A673 (cell line): ENCODE data around the gene CST4. TPM values are rescaled to one million over a fixed set of nuclear protein-coding genes. Genes with fewer than 3 reads are reported as not detected.

Experiments
- BruUV-seq: library from RNA; stranded (reverse); fragments of 400-500 nt; replicated peaks from 2 replicates; lab custom pipeline; 2021; lab: Mats Ljungman, UMichigan
- CTCF ChIA-PET: fragments of 300-600 bp; sonication (Branson Sonifier 250); formaldehyde crosslinking; loops from one replicate; lab custom pipeline; 2022; ENCODE audit warnings: antibody characterized with exemption; lab: Charles Lee
- POLR2A ChIA-PET: fragments of 300-600 bp; sonication (Branson Sonifier 250); formaldehyde crosslinking; loops from one replicate; lab custom pipeline; 2022; ENCODE audit warnings: antibody characterized with exemption; ENCODE audit not compliant: low non-redundant PET; lab: Charles Lee
- DNase-seq: peaks from one replicate; pipeline ENCODE4 v3.0.0-alpha.2; 2015; ENCODE audit warnings: low spot score
- H3K27ac ChIP-seq: fragments of 200-600 bp; sonication (generic); 2 replicates; pipeline ENCODE4 v1.5.1; 2016; ENCODE audit warnings: mixed run types, low read depth, mild to moderate bottlenecking, mixed read lengths, antibody characterized with exemption, low read length; ENCODE audit not compliant: poor library complexity, severe bottlenecking
- H3K27me3 ChIP-seq: fragments of 200-600 bp; sonication (generic); replicated peaks from 2 replicates; pipeline ENCODE4 v1.6.1; 2017; ENCODE audit warnings: mixed run types, low read depth, mild to moderate bottlenecking, mixed read lengths, antibody characterized with exemption, low read length; ENCODE audit not compliant: insufficient read depth, poor library complexity
- H3K36me3 ChIP-seq: fragments of 200-600 bp; sonication (generic); 2 replicates; pipeline ENCODE4 v1.6.1; 2016; ENCODE audit warnings: mixed run types, mild to moderate bottlenecking, mixed read lengths, antibody characterized with exemption, low read length; ENCODE audit not compliant: insufficient read depth, poor library complexity, severe bottlenecking
- H3K4me1 ChIP-seq: fragments of 200-600 bp; sonication (generic); 2 replicates; pipeline ENCODE4 v1.6.1; 2017; ENCODE audit warnings: mixed run types, mild to moderate bottlenecking, mixed read lengths, antibody characterized with exemption, low read length; ENCODE audit not compliant: insufficient read depth, poor library complexity, severe bottlenecking
- H3K4me3 ChIP-seq: fragments of 200-600 bp; sonication (generic); 2 replicates; pipeline ENCODE4 v1.5.1; 2016; ENCODE audit warnings: low read depth, mixed run types, mild to moderate bottlenecking, mixed read lengths, low read length; ENCODE audit not compliant: poor library complexity, severe bottlenecking
- H3K9me3 ChIP-seq: fragments of 200-600 bp; sonication (generic); 2 replicates; pipeline ENCODE4 v1.6.1; 2016; ENCODE audit warnings: mixed run types, low read depth, mild to moderate bottlenecking, mixed read lengths, antibody characterized with exemption, low read length; ENCODE audit not compliant: poor library complexity, severe bottlenecking
- EZH2 ChIP-seq: fragments of 200-600 bp; sonication (generic); IDR thresholded peaks from 2 replicates; pipeline ENCODE4 v1.6.1; 2017; ENCODE audit warnings: borderline replicate concordance, low read depth, mild to moderate bottlenecking, mixed read lengths, antibody characterized with exemption, low read length; ENCODE audit not compliant: poor library complexity, severe bottlenecking
- intact Hi-C: fragments of 100-400 bp; cut with micrococcal nuclease; formaldehyde crosslinking; loops from one replicate; pipeline ENCODE4 v1.10.0; 2022; ENCODE audit not compliant: unreplicated experiment
- total RNA-seq: library from RNA; stranded (reverse); gene quantifications from 2 replicates; pipeline ENCODE4 v1.2.3, GENCODE V29; 2021
- TF ChIP-seq, protein P1 (sequence below): fragments of 300-800, 200-600 bp; sonication (generic); conservative IDR thresholded peaks from 2 replicates; pipeline ENCODE4 v1.5.1; 2017; ENCODE audit warnings: low read depth, mild to moderate bottlenecking, antibody characterized with exemption, low read length, moderate library complexity, mixed read lengths

The CST4 gene
- total RNA-seq, 1 experiment from 2014 or later = not detected

DNA sequence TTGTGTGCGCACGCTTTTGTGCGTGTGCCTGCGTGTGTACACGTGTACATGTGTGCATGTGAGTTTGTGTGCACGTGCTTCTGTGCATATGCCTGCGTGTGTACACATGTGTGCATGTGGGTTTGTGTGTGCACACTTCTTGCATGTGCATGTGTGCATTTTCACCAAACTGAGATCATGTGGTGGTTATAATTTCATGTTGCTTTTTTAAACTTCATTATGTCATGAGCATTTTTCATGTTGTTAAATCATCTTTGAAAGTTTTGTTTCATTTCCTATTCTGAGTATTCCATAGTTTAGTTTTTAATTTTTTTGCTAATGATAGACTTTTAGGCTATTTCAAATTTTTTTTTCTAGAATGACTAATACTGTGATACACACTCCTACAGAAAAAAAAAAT, 44.7 kb downstream of the CST4 start:
- CTCF ChIA-PET = no interaction called here
- BruUV-seq = no TSS peak
- no peak overlapping the region for H3K27ac ChIP-seq
- no peaks in the 10 kb centered on the region for H3K4me1 ChIP-seq
- POLR2A ChIA-PET = no interaction called here
- intact Hi-C loops = no loop called here
- TF ChIP-seq EZH2 = no peak
- TF ChIP-seq, protein P1, sequence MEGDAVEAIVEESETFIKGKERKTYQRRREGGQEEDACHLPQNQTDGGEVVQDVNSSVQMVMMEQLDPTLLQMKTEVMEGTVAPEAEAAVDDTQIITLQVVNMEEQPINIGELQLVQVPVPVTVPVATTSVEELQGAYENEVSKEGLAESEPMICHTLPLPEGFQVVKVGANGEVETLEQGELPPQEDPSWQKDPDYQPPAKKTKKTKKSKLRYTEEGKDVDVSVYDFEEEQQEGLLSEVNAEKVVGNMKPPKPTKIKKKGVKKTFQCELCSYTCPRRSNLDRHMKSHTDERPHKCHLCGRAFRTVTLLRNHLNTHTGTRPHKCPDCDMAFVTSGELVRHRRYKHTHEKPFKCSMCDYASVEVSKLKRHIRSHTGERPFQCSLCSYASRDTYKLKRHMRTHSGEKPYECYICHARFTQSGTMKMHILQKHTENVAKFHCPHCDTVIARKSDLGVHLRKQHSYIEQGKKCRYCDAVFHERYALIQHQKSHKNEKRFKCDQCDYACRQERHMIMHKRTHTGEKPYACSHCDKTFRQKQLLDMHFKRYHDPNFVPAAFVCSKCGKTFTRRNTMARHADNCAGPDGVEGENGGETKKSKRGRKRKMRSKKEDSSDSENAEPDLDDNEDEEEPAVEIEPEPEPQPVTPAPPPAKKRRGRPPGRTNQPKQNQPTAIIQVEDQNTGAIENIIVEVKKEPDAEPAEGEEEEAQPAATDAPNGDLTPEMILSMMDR = no peak
- H3K27me3 ChIP-seq = no peaks in the 10 kb centered on the region
- H3K9me3 ChIP-seq = no peaks in the 10 kb centered on the region
- no peaks in the 10 kb centered on the region for H3K36me3 ChIP-seq
- no peak overlapping the region for H3K4me3 ChIP-seq
- no peak for DNase-seq

DNA sequence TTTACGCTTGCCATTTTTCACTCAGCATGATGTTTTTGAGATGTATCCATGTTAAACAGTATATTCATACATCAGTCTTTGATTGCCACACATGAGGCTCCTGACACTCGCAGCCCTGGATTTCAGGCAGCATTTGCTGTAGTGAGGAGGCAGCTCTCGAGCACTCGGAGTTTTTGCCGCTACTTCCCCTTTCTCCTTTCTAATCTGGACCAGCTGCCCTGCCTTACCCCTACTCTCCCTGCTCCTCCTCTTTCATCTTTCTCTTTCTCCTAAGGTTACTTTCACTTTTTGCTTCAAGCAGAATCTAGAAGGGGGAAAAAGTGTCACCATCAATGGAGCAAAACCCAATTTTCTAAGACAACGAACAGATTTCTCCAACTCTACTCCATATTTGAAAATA, 45.2 kb downstream of the CST4 start:
- Histone ChIP-seq H3K4me3 (no peak overlapping the region), H3K4me1 (no peaks in the 10 kb centered on the region), H3K27ac (no peak overlapping the region), H3K36me3 (no peaks in the 10 kb centered on the region), H3K9me3 (no peaks in the 10 kb centered on the region), H3K27me3 (no peaks in the 10 kb centered on the region)
- intact Hi-C loops = no loop called here
- TF ChIP-seq EZH2 = no peak
- TF ChIP-seq, protein P1 = no peak
- POLR2A ChIA-PET = no interaction called here
- no TSS peak for BruUV-seq
- CTCF ChIA-PET = no interaction called here
- no peak for DNase-seq

DNA sequence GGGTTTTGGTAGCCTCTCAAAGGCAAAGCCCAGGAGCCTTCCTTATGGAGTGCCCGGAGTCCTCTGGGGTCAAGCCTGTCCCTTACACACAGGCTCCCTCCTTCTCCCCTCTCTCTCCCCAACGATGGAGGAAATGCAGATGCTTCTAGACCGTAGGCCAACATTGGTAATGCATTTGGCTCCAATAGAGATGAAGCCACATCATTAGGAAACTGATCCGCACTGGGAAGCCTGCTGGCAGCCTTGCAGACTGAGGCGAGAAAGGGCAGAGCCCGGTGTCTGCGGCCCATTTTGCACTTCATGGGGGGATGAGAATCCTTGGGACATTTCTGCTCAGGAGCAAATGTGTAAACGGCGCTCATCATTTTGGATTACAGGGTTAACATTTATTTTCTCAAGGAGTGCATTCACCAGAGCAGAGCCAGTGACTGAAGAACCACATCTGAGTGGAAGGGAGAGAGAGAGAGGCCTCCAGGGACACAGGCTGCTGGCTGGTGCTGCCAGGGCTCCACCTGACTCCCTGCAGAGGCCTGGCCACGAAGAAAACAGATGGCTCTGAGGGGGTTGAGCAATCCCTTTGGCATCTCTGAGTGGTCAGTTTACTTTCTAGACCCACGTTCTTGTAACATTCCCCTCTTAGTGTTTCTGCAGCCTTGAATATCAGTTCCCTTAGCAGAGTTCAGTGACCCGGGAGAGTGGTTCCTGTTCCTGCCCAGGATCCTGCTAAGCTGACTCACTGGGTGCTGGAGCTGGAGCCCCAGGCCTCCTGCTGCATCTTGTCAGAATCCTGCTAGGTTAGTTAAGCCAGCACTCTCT, 46.7 kb downstream of the CST4 start:
- Histone ChIP-seq H3K27ac (no peak overlapping the region), H3K36me3 (no peaks in the 10 kb centered on the region), H3K9me3 (no peaks in the 10 kb centered on the region), H3K4me3 (no peak overlapping the region), H3K4me1 (no peaks in the 10 kb centered on the region), H3K27me3 (no peaks in the 10 kb centered on the region)
- BruUV-seq = no TSS peak
- DNase-seq = no peak
- intact Hi-C loops = no loop called here
- CTCF ChIA-PET = no interaction called here
- TF ChIP-seq, protein P1 = no peak
- TF ChIP-seq EZH2 = no peak
- POLR2A ChIA-PET = no interaction called here
